HCT116 (cell line): Measurements from ENCODE around the gene CD59. TPM values are rescaled to one million over a fixed set of nuclear protein-coding genes. Genes with fewer than 3 reads are reported as not detected.

Experiments used
- ATAC-seq: fragments of 200-7000 bp; cut with Tn5 transposase; 2 replicates; pipeline ENCODE4 v1.9.1; 2020; ENCODE audit warnings: mild to moderate bottlenecking, moderate library complexity
- BruUV-seq: library from RNA; stranded (reverse); fragments of 400-500 nt; replicated peaks from 2 replicates; lab custom pipeline; 2021; lab: Mats Ljungman, UMichigan
- CTCF ChIA-PET: fragments of 300-600 bp; sonication (Branson Sonifier 250); formaldehyde crosslinking; loops from one replicate; lab custom pipeline; 2021; ENCODE audit warnings: antibody characterized with exemption; lab: Charles Lee
- POLR2A ChIA-PET: fragments of 300-600, 350-600 bp; sonication (Branson Sonifier 250); formaldehyde crosslinking; loops from one replicate; lab custom pipeline; 2021; ENCODE audit warnings: antibody characterized with exemption; lab: Charles Lee
- RAD21 ChIA-PET, 2 experiments: fragments of 300-600 bp; sonication (Branson Sonifier 250); formaldehyde crosslinking; loops; one replicate each; lab custom pipeline; 2023; ENCODE audit warnings: low total read pairs in 2 of 2; ENCODE audit not compliant: uncharacterized antibody in 2 of 2, unreplicated experiment in 2 of 2, low non-redundant PET in 1 of 2; lab: Charles Lee
- DNase-seq: peaks from one replicate; pipeline ENCODE4 v3.0.0-alpha.2; 2010; ENCODE audit warnings: low read depth, low spot score
- H2AFZ ChIP-seq: fragments of 200-600 bp; shearing (Covaris generic), sonication (generic); 2 replicates; pipeline ENCODE4 v1.6.1; 2017; ENCODE audit warnings: low read depth, mixed run types, mixed read lengths, antibody characterized with exemption, low read length; ENCODE audit not compliant: poor library complexity, severe bottlenecking
- H3K27ac ChIP-seq: 2 replicates; pipeline ENCODE4 v1.5.1; 2012; ENCODE audit warnings: low read depth, low read length
- H3K27me3 ChIP-seq: fragments of 200-600 bp; sonication (generic); 2 replicates; pipeline ENCODE4 v1.6.1; 2016; ENCODE audit warnings: mixed run types, low read length, mixed read lengths; ENCODE audit not compliant: insufficient read depth
- H3K36me3 ChIP-seq, 2 experiments: fragments of 200-500 bp in 1 of 2; fragments of 200-600 bp in 1 of 2; sonication (Bioruptor generic) in 1 of 2; sonication (generic) in 1 of 2; 2 replicates each; pipeline versions ENCODE4 v1.5.1 to v1.6.1; 2014 to 2016; ENCODE audit warnings: low read length in 2 of 2, inconsistent platforms in 1 of 2, mixed read lengths in 1 of 2, mixed run types in 1 of 2; ENCODE audit not compliant: insufficient read depth in 2 of 2, control insufficient read depth in 1 of 2
- H3K4me1 ChIP-seq, 2 experiments: fragments of 200-600 bp in 1 of 2; sonication (generic) in 1 of 2; 2 replicates each; pipeline versions ENCODE4 v1.5.1 to v1.6.1; 2012 to 2017; ENCODE audit warnings: low read length in 2 of 2, inconsistent platforms in 1 of 2, mild to moderate bottlenecking in 1 of 2, mixed read lengths in 1 of 2, mixed run types in 1 of 2, moderate library complexity in 1 of 2; ENCODE audit not compliant: insufficient read depth in 2 of 2, control insufficient read depth in 1 of 2
- H3K4me2 ChIP-seq: fragments of 200-600 bp; sonication (generic); 2 replicates; pipeline ENCODE4 v1.6.1; 2017; ENCODE audit warnings: mixed run types, low read length, mixed read lengths
- H3K4me3 ChIP-seq, 2 experiments: fragments of 200-600 bp in 1 of 2; sonication (generic) in 1 of 2; replicated peaks in 1 of 2; 2 replicates each; pipeline ENCODE4 v1.5.1; 2011 to 2016; ENCODE audit warnings: low read length in 2 of 2, control low read depth in 1 of 2, low read depth in 1 of 2, mild to moderate bottlenecking in 1 of 2, mixed read lengths in 1 of 2, mixed run types in 1 of 2
- H3K79me2 ChIP-seq: fragments of 200-600 bp; sonication (generic); 2 replicates; pipeline ENCODE4 v1.6.1; 2017; ENCODE audit warnings: mild to moderate bottlenecking, mixed run types, low read length, moderate library complexity, mixed read lengths; ENCODE audit not compliant: insufficient read depth
- H3K9ac ChIP-seq: fragments of 200-600 bp; sonication (generic); 2 replicates; pipeline ENCODE4 v1.6.1; 2016; ENCODE audit warnings: low read length, mixed read lengths
- H3K9me2 ChIP-seq: fragments of 200-600 bp; sonication (generic), shearing (Covaris generic); 2 replicates; pipeline ENCODE4 v1.6.1; 2017; ENCODE audit warnings: mixed run types, mild to moderate bottlenecking, moderate library complexity; ENCODE audit not compliant: insufficient read depth
- H3K9me3 ChIP-seq, 2 experiments: fragments of 200-500 bp in 1 of 2; fragments of 200-600 bp in 1 of 2; sonication (Bioruptor generic) in 1 of 2; sonication (generic) in 1 of 2; 2 replicates each; pipeline ENCODE4 v1.6.1; 2014 to 2017; ENCODE audit warnings: low read length in 2 of 2, mixed read lengths in 2 of 2, inconsistent platforms in 1 of 2, low read depth in 1 of 2, mild to moderate bottlenecking in 1 of 2, mixed run types in 1 of 2, moderate library complexity in 1 of 2; ENCODE audit not compliant: control insufficient read depth in 1 of 2, insufficient read depth in 1 of 2
- H4K20me1 ChIP-seq: fragments of 200-600 bp; sonication (generic), shearing (Covaris generic); 2 replicates; pipeline ENCODE4 v1.6.1; 2017; ENCODE audit warnings: mixed run types, mild to moderate bottlenecking, moderate library complexity; ENCODE audit not compliant: insufficient read depth
- CTCF ChIP-seq, 3 experiments: fragments of 200-600 bp in 1 of 3; sonication (generic) in 1 of 3; IDR thresholded peaks in 2 of 3; conservative IDR thresholded peaks in 1 of 3; 2 replicates each; pipeline ENCODE4 v1.5.1; 2012 to 2017; ENCODE audit warnings: low read depth in 2 of 3, low read length in 2 of 3, antibody characterized with exemption in 1 of 3, borderline replicate concordance in 1 of 3, control low read depth in 1 of 3, mild to moderate bottlenecking in 1 of 3, mixed read lengths in 1 of 3, mixed run types in 1 of 3, moderate library complexity in 1 of 3; ENCODE audit not compliant: insufficient read depth in 1 of 3
- JUND ChIP-seq: IDR thresholded peaks from 2 replicates; pipeline ENCODE4 v1.6.1; 2012
- POLR2AphosphoS5 ChIP-seq: IDR thresholded peaks from 2 replicates; pipeline ENCODE4 v1.6.1; 2011; ENCODE audit warnings: mild to moderate bottlenecking, low read depth, low read length, moderate library complexity
- RAD21 ChIP-seq: IDR thresholded peaks from 2 replicates; pipeline ENCODE4 v1.6.1; 2012; ENCODE audit warnings: low read depth, mild to moderate bottlenecking
- REST ChIP-seq: IDR thresholded peaks from 2 replicates; pipeline ENCODE4 v1.6.1; 2012; ENCODE audit warnings: low read depth
- SIN3A ChIP-seq: IDR thresholded peaks from 2 replicates; pipeline ENCODE4 v1.6.1; 2012; ENCODE audit warnings: low read depth
- SRF ChIP-seq: IDR thresholded peaks from 2 replicates; pipeline ENCODE4 v1.6.1; 2012; ENCODE audit warnings: low read depth
- TCF7L2 ChIP-seq: IDR thresholded peaks from 2 replicates; pipeline ENCODE4 v1.7.0; 2011; ENCODE audit warnings: borderline replicate concordance, inconsistent platforms; ENCODE audit not compliant: insufficient read depth, insufficient read length; ENCODE audit errors: extremely low read depth
- ZNF274 ChIP-seq: fragments of 200-500 bp; sonication (Bioruptor generic); IDR thresholded peaks from 2 replicates; pipeline ENCODE4 v1.6.1; 2014; ENCODE audit warnings: mild to moderate bottlenecking, low read depth, low read length, inconsistent platforms
- intact Hi-C: fragments of 100-400 bp; cut with micrococcal nuclease; formaldehyde crosslinking; loops from 2 replicates; pipeline ENCODE4 v1.10.0; 2022
- total RNA-seq: library from RNA; stranded (reverse); gene quantifications from one replicate; pipeline ENCODE4 v1.2.1, GENCODE V29; 2021; ENCODE audit not compliant: unreplicated experiment
- TF ChIP-seq, protein P1 (sequence below): IDR thresholded peaks from 2 replicates; pipeline ENCODE4 v1.6.1; 2011; ENCODE audit warnings: mild to moderate bottlenecking, low read length, moderate library complexity; ENCODE audit not compliant: insufficient replicate concordance; ENCODE audit errors: extremely low read depth

Gene CD59
- total RNA-seq, 1 experiment from 2014 or later = 122 TPM

DNA sequence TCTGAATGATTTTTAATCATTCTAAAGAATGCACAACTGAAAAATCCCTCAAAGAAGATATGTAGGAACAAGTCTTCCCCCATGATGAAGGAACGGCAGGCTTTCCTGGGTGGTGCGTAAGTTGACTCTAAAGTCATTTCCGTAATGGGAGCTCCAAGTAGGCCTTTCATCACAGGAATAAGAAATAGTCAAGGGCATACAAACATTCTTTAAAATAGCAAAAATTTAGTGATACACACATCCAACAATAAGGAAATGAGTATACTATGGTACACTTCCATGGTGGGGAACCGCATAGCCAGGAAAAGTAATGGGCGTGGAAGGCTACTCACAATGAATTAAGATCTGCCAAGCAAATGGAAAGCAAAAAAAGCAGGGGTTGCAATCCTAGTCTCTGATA, 10.7 kb downstream of the CD59 start:
- H3K4me1 ChIP-seq = peaks cover 30 to 46% of the 10 kb centered on the region in 2 experiments
- H3K27ac ChIP-seq = no peak overlapping the region
- H3K9me2 ChIP-seq = no peaks in the 10 kb centered on the region
- ATAC-seq = no peak
- TF ChIP-seq, protein P1, sequence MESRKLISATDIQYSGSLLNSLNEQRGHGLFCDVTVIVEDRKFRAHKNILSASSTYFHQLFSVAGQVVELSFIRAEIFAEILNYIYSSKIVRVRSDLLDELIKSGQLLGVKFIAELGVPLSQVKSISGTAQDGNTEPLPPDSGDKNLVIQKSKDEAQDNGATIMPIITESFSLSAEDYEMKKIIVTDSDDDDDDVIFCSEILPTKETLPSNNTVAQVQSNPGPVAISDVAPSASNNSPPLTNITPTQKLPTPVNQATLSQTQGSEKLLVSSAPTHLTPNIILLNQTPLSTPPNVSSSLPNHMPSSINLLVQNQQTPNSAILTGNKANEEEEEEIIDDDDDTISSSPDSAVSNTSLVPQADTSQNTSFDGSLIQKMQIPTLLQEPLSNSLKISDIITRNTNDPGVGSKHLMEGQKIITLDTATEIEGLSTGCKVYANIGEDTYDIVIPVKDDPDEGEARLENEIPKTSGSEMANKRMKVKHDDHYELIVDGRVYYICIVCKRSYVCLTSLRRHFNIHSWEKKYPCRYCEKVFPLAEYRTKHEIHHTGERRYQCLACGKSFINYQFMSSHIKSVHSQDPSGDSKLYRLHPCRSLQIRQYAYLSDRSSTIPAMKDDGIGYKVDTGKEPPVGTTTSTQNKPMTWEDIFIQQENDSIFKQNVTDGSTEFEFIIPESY = no peak
- TF ChIP-seq SRF (no peak), JUND (no peak)
- H3K4me3 ChIP-seq = no peak overlapping the region
- RAD21 ChIA-PET = no interaction called here
- BruUV-seq = no TSS peak
- CTCF ChIA-PET = interaction anchor here (1.8 kb wide), 1 partner anchor 17 kb away, joined by 9 read pairs; no protein-coding TSS in a partner anchor
- DNase-seq = no peak
- peaks cover under 1 to 5% of the 10 kb centered on the region in 2 experiments; a peak in 2 of 4 replicates for H3K36me3 ChIP-seq
- peak overlapping the region; percentile 70 for H3K4me2 ChIP-seq
- no peaks in the 10 kb centered on the region for H3K9me3 ChIP-seq
- POLR2A ChIA-PET = interaction anchor here (2.4 kb wide), 1 partner anchor 11 kb away, joined by 8 read pairs; the partner anchor contains the start of gene CD59
- no peak overlapping the region for H2AFZ ChIP-seq
- H3K27me3 ChIP-seq = no peaks in the 10 kb centered on the region
- H4K20me1 ChIP-seq = peaks cover 5% of the 10 kb centered on the region; the same call in 1 of the 2 replicates
- H3K79me2 ChIP-seq = peaks cover 82% of the 10 kb centered on the region
- intact Hi-C loops = no loop called here
- H3K9ac ChIP-seq = no peak overlapping the region

- Histone ChIP-seq H3K79me2 (peaks cover 80% of the 10 kb centered on the region), H3K4me2 (peak overlapping the region; percentile 70), H3K4me1 (peaks cover 30 to 46% of the 10 kb centered on the region in 2 experiments), H3K9ac (peak overlapping the region; percentile 52), H3K36me3 (peaks cover 5% of the 10 kb centered on the region in 2 experiments; a peak in 2 of 4 replicates), H4K20me1 (peaks cover 5% of the 10 kb centered on the region; the same call in 1 of the 2 replicates), H3K9me3 (no peaks in the 10 kb centered on the region), H3K27me3 (no peaks in the 10 kb centered on the region), H3K9me2 (no peaks in the 10 kb centered on the region), H2AFZ (no peak overlapping the region), H3K4me3 (peak overlapping the region in 1 of 2 experiments; percentile 6; a peak in 1 of 4 replicates), H3K27ac (peak overlapping the region; percentile 65)
- DNase-seq (no peak), ATAC-seq (peak; percentile 20; the same call in 1 of the 2 replicates)
- ChIA-PET RAD21 (interaction anchor here in 1 of 2 experiments (1.6 kb wide), 1 partner anchor 12 kb away, joined by 6 read pairs; the partner anchor contains the start of gene CD59), CTCF (interaction anchor here (0.6 to 1.8 kb wide), 4 partner anchors 8 to 559 kb away, joined by 3 to 9 read pairs (median 4); no protein-coding TSS in a partner anchor), POLR2A (interaction anchor here (0.9 to 2.4 kb wide), 2 partner anchors 9 to 12 kb away, joined by 3 to 8 read pairs; partner anchors contain the start of gene CD59)
- intact Hi-C loops = no loop called here
- BruUV-seq = no TSS peak
- no peak for TF ChIP-seq CTCF (IDR thresholded peaks at IDR 0.05 in 2 of 3, conservative IDR thresholded peaks at IDR 0.05 in 1 of 3; ENCODE audit: borderline replicate concordance in 1 of 3, insufficient read depth in 1 of 3, low read depth in 2 of 3, low read length in 2 of 3)
- no peak for TF ChIP-seq ZNF274
- no peak for TF ChIP-seq SIN3A
- TF ChIP-seq POLR2AphosphoS5 = no peak
- no peak for TF ChIP-seq TCF7L2
- TF ChIP-seq RAD21 = no peak
- TF ChIP-seq REST = no peak
Observed at GRCh38 chr11:33724644-33725035, 11.6 kb downstream of the CD59 start.
